Measurements from ENCODE around the gene TUBB4B. TPM values are rescaled to one million over a fixed set of nuclear protein-coding genes. Genes with fewer than 3 reads are reported as not detected.

Gene TUBB4B
- total and polyA plus RNA-seq, 2 of the 4 experiments (the other 2 are of a cell fraction): 237 to 529 TPM

GRCh38 chr9:137215196-137215986 is 25.7 kb upstream of the TUBB4B start:
- ATAC-seq (ENCODE audit: low read depth) (no peak), DNase-seq (no peak)
- no peak overlapping the region for H2BK120ac ChIP-seq (ENCODE audit: low read depth, low read length)
- peak overlapping the region; percentile 76 for H2AK9ac ChIP-seq (replicated peaks; ENCODE audit: low read depth, low read length, poor library complexity)
- H2AFZ ChIP-seq (replicated peaks; ENCODE audit: low read length, poor library complexity): no peak overlapping the region
- no peaks in the 10 kb centered on the region for H4K20me1 ChIP-seq (ENCODE audit: insufficient read depth, low read length)
- H2AK5ac ChIP-seq (ENCODE audit: low read depth, low read length): no peak overlapping the region
- peaks cover 3% of the 10 kb centered on the region; the same call in 1 of the 2 replicates for H3K9me1 ChIP-seq (ENCODE audit: insufficient read depth, low read length)
- H3K23ac ChIP-seq (ENCODE audit: low read depth, low read length): no peak overlapping the region
- peaks cover 18% of the 10 kb centered on the region for H3K36me3 ChIP-seq (ENCODE audit: control insufficient read depth, insufficient read depth, low read length)
- dilution Hi-C loops (cut with HindIII; ENCODE audit: low sequenced_read_pairs, unreplicated experiment): no loop called here
- H4K8ac ChIP-seq (ENCODE audit: low read depth in 2 of 2, low read length in 2 of 2): no peak overlapping the region
- H3K18ac ChIP-seq (ENCODE audit: low read depth, low read length): no peak overlapping the region
- TF ChIP-seq RCOR1 (IDR thresholded peaks at IDR 0.05; ENCODE audit: insufficient replicate concordance, low read length) (no peak), MAFK (IDR thresholded peaks at IDR 0.05; ENCODE audit: low read depth, low read length) (no peak), CHD1 (IDR thresholded peaks at IDR 0.05; ENCODE audit: low read depth, low read length) (no peak), MXI1 (IDR thresholded peaks at IDR 0.05; ENCODE audit: borderline replicate concordance, low read depth, low read length) (no peak), POLR2A (IDR thresholded peaks at IDR 0.05; ENCODE audit: low read depth, low read length) (no peak), RAD21 (IDR thresholded peaks at IDR 0.05; ENCODE audit: low read length) (no peak), FOS (IDR thresholded peaks at IDR 0.05; ENCODE audit: low read depth, low read length) (no peak), CEBPB (IDR thresholded peaks at IDR 0.05; ENCODE audit: low read depth, low read length) (no peak), ELK1 (IDR thresholded peaks at IDR 0.05; ENCODE audit: borderline replicate concordance, low read depth, low read length) (no peak), RFX5 (IDR thresholded peaks at IDR 0.05; ENCODE audit: low read depth, low read length) (no peak), SMC3 (IDR thresholded peaks at IDR 0.05; ENCODE audit: low read depth, low read length) (no peak), NFE2L2 (IDR thresholded peaks at IDR 0.05; ENCODE audit: low read depth, low read length) (no peak), BHLHE40 (IDR thresholded peaks at IDR 0.05; ENCODE audit: low read depth, low read length) (no peak)
- TF ChIP-seq, protein P1, sequence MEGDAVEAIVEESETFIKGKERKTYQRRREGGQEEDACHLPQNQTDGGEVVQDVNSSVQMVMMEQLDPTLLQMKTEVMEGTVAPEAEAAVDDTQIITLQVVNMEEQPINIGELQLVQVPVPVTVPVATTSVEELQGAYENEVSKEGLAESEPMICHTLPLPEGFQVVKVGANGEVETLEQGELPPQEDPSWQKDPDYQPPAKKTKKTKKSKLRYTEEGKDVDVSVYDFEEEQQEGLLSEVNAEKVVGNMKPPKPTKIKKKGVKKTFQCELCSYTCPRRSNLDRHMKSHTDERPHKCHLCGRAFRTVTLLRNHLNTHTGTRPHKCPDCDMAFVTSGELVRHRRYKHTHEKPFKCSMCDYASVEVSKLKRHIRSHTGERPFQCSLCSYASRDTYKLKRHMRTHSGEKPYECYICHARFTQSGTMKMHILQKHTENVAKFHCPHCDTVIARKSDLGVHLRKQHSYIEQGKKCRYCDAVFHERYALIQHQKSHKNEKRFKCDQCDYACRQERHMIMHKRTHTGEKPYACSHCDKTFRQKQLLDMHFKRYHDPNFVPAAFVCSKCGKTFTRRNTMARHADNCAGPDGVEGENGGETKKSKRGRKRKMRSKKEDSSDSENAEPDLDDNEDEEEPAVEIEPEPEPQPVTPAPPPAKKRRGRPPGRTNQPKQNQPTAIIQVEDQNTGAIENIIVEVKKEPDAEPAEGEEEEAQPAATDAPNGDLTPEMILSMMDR (conservative IDR thresholded peaks at IDR 0.05; ENCODE audit: low read depth, low read length): no peak
- peaks cover 6% of the 10 kb centered on the region for H3K4me1 ChIP-seq (ENCODE audit: control insufficient read depth, insufficient read depth, low read length)
- ChIA-PET POLR2A (ENCODE audit: unreplicated experiment) (no interaction called here), CTCF (no interaction called here)
- H3K9me3 ChIP-seq (ENCODE audit: control insufficient read depth, insufficient read depth, low read length): no peaks in the 10 kb centered on the region
- no peak overlapping the region for H3K4me2 ChIP-seq (ENCODE audit: low read depth, low read length)
- H4K5ac ChIP-seq (ENCODE audit: low read depth, low read length): no peak overlapping the region
- no peak overlapping the region for H3K4me3 ChIP-seq (ENCODE audit: insufficient read depth, low read depth, low read length)
- no peak overlapping the region for H3K27ac ChIP-seq (ENCODE audit: insufficient read depth, low read length)
- H2BK5ac ChIP-seq (ENCODE audit: low read depth, low read length, poor library complexity, severe bottlenecking): no peak overlapping the region
- no peaks in the 10 kb centered on the region for H3K27me3 ChIP-seq (ENCODE audit: control insufficient read depth, insufficient read depth, low read length)
- H3K4ac ChIP-seq (ENCODE audit: low read depth, low read length): no peak overlapping the region
- no peak overlapping the region for H2BK20ac ChIP-seq (ENCODE audit: low read depth, low read length)
- peaks cover 0 to 6% of the 10 kb centered on the region in 2 experiments; a peak in 1 of 4 replicates for H3K79me1 ChIP-seq (ENCODE audit: low read depth in 1 of 2, low read length in 2 of 2)
- WGBS, 2 experiments (ENCODE audit: extremely low coverage in 2 of 2, insufficient read length in 1 of 2): 87% methylated on average over 3 of the region's 22 CpGs; no CpG with 5 or more reads in 1 of the 2 experiments
- H3K14ac ChIP-seq (replicated peaks; ENCODE audit: low read depth, low read length): no peak overlapping the region
- H3K9ac ChIP-seq (ENCODE audit: low read depth, low read length): no peak overlapping the region
- intact Hi-C loops (cut with micrococcal nuclease): no loop called here
- in situ Hi-C loops (cut with MboI; ENCODE audit: low sequenced_read_pairs): no loop called here
- H2BK15ac ChIP-seq (ENCODE audit: low read depth, low read length): no peak overlapping the region
- BruUV-seq (replicated peaks): no TSS peak
- H3K56ac ChIP-seq (ENCODE audit: extremely low read depth, insufficient read depth, low read length): no peak overlapping the region
- H4K91ac ChIP-seq (ENCODE audit: insufficient read depth, low read depth, low read length): no peak overlapping the region

Measured in IMR-90 (cell line).